ENCODE results near the gene SYNDIG1. TPM values are rescaled to one million over a fixed set of nuclear protein-coding genes. Genes with fewer than 3 reads are reported as not detected.

SYNDIG1 gene
- total RNA-seq, 1 donor from 2014 or later, result 0.19 TPM

GRCh38 chr20:24647713-24648112 is 178.3 kb downstream of the SYNDIG1 start:
- no peaks in the 10 kb centered on the region for H3K36me3 Mint-ChIP-seq (ENCODE audit: insufficient read depth)
- DNase-seq (ENCODE audit: low spot score, unreplicated experiment), result no peak
- H3K9me3 Mint-ChIP-seq (ENCODE audit: low read depth), result peaks cover 7% of the 10 kb centered on the region
- H3K27ac Mint-ChIP-seq, result no peak overlapping the region
- no peak overlapping the region for H3K4me3 Mint-ChIP-seq (ENCODE audit: low read depth)
- no peaks in the 10 kb centered on the region for H3K4me1 Mint-ChIP-seq (ENCODE audit: low read depth)
- TF ChIP-seq CTCF (IDR thresholded peaks at IDR 0.05; ENCODE audit: unreplicated experiment), result no peak
- H3K27me3 Mint-ChIP-seq, result peaks cover 6% of the 10 kb centered on the region

DNA sequence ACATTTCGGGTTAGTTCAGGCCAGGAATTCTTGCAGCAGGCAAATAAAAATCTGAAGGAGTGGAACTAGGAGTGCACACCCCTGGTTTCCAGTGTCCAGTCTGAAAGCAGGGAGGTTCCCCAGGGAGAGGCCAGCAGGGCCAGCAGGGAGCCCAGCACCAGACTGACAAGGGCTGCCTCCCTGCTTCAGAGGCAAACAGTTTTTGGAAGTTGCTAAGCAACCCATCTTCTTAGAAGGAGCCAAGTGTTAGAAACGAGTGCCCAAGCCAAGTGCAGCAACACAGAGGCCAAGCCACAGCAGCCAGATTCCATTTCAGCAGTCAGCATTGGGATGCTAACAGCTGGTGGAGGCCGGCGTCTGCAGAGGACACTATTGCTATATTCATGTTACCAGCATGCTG is 179.1 kb downstream of the SYNDIG1 start:
- TF ChIP-seq CTCF (IDR thresholded peaks at IDR 0.05; ENCODE audit: unreplicated experiment), result no peak
- Mint-ChIP-seq H3K9me3 (ENCODE audit: low read depth) (peaks cover 1% of the 10 kb centered on the region), H3K36me3 (ENCODE audit: insufficient read depth) (no peaks in the 10 kb centered on the region), H3K4me3 (ENCODE audit: low read depth) (no peak overlapping the region), H3K4me1 (ENCODE audit: low read depth) (peaks cover 3% of the 10 kb centered on the region), H3K27ac (no peak overlapping the region), H3K27me3 (peaks cover 6% of the 10 kb centered on the region)
- no peak for DNase-seq (ENCODE audit: low spot score, unreplicated experiment)

DNA sequence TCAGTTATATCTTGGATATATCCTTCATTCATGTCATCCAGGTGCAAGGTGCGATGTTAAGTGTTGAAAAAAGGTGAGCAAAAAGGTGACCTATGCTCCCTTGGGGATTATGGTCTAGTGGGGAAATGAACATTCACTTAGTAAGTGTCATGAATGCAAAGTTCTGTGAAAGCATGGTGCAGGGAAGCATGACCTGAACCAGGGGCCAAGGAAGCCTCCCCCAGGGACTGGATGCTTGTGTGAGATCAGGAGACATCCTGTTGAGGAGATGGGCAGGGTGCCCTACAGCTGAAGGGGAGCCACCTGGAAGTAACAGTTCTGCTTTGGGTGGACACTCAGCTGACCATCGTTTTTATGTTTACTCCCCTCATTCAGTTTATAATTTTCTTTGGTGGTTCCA is 179.5 kb downstream of the SYNDIG1 start:
- no peak for DNase-seq (ENCODE audit: low spot score, unreplicated experiment)
- no peak for TF ChIP-seq CTCF (IDR thresholded peaks at IDR 0.05; ENCODE audit: unreplicated experiment)
- peaks cover 6% of the 10 kb centered on the region for H3K27me3 Mint-ChIP-seq
- no peaks in the 10 kb centered on the region for H3K9me3 Mint-ChIP-seq (ENCODE audit: low read depth)
- H3K27ac Mint-ChIP-seq, result no peak overlapping the region
- H3K4me3 Mint-ChIP-seq (ENCODE audit: low read depth), result no peak overlapping the region
- no peaks in the 10 kb centered on the region for H3K36me3 Mint-ChIP-seq (ENCODE audit: insufficient read depth)
- H3K4me1 Mint-ChIP-seq (ENCODE audit: low read depth), result peaks cover 3% of the 10 kb centered on the region

- Mint-ChIP-seq H3K27me3 (peaks cover 6% of the 10 kb centered on the region), H3K4me3 (ENCODE audit: low read depth) (no peak overlapping the region), H3K9me3 (ENCODE audit: low read depth) (no peaks in the 10 kb centered on the region), H3K27ac (no peak overlapping the region), H3K36me3 (ENCODE audit: insufficient read depth) (no peaks in the 10 kb centered on the region), H3K4me1 (ENCODE audit: low read depth) (peaks cover 7% of the 10 kb centered on the region)
- no peak for TF ChIP-seq CTCF (IDR thresholded peaks at IDR 0.05; ENCODE audit: unreplicated experiment)
- no peak for DNase-seq (ENCODE audit: low spot score, unreplicated experiment)
Observed at GRCh38 chr20:24649787-24650490, 180.5 kb downstream of the SYNDIG1 start.

DNA sequence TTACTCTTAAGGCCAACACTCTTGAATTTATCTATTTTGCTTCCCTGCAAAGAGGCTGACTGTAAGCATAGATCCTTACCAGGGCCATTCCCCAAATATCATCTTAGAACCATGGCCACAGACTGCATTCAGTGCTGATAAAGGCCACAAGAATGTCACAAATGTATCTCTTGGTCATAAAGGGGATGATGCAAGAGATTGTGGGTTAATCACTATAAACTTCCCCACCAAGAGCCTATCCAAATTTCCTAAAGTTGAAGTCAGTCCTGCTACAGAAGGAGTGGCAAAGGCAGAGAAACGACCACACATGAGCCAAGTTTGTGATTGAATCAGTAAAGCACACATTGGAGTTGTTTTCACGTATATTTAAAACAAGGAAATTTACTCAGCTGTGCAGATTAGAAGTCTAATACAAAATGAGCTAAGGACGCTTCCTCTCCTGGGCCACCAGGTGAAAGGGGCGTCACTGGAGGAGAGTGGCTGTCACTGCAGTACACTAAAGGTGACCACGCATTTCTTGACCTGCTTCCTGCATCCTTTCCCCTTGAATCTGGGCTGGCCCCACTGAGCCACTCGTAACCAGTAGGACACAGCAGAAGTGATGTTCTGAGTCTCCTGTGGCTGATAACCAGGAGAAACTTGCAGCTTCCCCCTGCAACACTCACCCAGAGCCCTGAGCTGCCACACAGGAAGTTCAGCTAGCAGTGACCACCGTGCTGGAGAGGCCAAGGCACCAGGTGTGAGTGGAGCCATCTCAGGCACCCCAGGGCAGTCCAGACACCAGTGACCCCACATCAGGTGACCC is 181.9 kb downstream of the SYNDIG1 start:
- H3K27ac Mint-ChIP-seq, result no peak overlapping the region
- no peak overlapping the region for H3K4me3 Mint-ChIP-seq (ENCODE audit: low read depth)
- no peak for DNase-seq (ENCODE audit: low spot score, unreplicated experiment)
- TF ChIP-seq CTCF (IDR thresholded peaks at IDR 0.05; ENCODE audit: unreplicated experiment), result no peak
- no peaks in the 10 kb centered on the region for H3K9me3 Mint-ChIP-seq (ENCODE audit: low read depth)
- H3K27me3 Mint-ChIP-seq, result peaks cover 6% of the 10 kb centered on the region
- no peaks in the 10 kb centered on the region for H3K36me3 Mint-ChIP-seq (ENCODE audit: insufficient read depth)
- peaks cover 7% of the 10 kb centered on the region for H3K4me1 Mint-ChIP-seq (ENCODE audit: low read depth)

Data from progenitor cell of endocrine pancreas (in vitro differentiated cells).